A549 treated with Hydrocortisone at 1 μM for 4 hours (cell line): ENCODE results near the gene DDX28. TPM values are rescaled to one million over a fixed set of nuclear protein-coding genes. Genes with fewer than 3 reads are reported as not detected.

Source experiments
- total RNA-seq: library from RNA; stranded (reverse); fragments of 200-300 nt; extraction: Qiagen RNA extraction; gene quantifications from 5 replicates; pipeline ENCODE4 v1.2.3, GENCODE V29; 2022

The DDX28 gene
- total RNA-seq = 18.4 to 21.0 TPM (median 20.7 TPM) in 5 replicates

GRCh38 chr16:68022728-68023537, at the start of gene DDX28, which contains the start of gene DUS2:
DDX28 (minus strand) TSS chr16:68023232; CDS start chr16:68023202, 30 bp downstream.
DUS2 (plus strand) TSS chr16:68023284; CDS start chr16:68038024, 14,740 bp downstream.

GRCh38 chr16:68015681-68016080, 7.4 kb downstream of the DDX28 start, which contains the start of gene DPEP2NB:
DPEP2NB (minus strand) TSS chr16:68015911; CDS start chr16:68015770, 141 bp downstream.

DNA sequence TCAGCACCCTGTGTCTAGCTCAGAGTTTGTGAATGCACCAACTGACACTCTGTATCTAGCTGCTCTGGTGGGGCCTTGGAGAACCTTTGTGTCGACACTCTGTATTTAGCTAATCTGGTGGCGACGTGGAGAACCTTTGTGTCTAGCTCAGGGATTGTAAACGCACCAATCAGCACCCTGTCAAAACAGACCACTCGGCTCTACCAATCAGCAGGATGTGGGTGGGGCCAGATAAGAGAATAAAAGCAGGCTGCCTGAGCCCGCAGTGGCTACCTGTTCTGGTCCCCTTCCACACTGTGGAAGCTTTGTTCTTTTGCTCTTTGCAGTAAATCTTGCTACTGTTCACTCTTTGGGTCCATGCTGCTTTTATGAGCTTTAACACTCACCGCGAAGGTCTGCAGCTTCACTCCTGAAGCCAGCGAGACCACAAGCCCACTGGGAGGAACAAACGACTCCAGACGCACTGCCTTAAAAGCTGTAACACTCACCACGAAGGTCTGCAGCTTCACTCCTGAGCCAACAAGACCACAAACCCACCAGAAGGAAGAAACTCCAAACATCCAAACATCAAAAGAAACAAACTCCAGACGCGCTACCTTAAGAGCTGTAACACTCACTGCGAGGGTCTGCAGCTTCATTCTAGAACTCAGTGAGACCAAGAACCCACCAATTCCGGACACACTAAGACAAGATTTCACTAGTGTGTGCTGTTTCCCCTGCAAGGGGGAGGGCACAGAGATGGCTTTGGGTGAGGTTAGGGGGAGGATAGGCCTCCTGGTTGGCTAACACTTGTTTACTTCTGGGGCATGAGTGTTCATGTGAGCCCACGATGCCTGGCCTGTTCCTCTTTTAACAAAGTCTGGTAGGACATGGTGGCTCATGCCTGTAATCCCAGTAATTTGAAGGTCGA, 24.0 kb downstream of the DDX28 start, which contains the start of gene DPEP2:
Gene DPEP2, minus strand, starts transcription at position 706 of the 910 bp plus-strand sequence. CDS start 6,272 bp downstream, outside the sequence.

DNA sequence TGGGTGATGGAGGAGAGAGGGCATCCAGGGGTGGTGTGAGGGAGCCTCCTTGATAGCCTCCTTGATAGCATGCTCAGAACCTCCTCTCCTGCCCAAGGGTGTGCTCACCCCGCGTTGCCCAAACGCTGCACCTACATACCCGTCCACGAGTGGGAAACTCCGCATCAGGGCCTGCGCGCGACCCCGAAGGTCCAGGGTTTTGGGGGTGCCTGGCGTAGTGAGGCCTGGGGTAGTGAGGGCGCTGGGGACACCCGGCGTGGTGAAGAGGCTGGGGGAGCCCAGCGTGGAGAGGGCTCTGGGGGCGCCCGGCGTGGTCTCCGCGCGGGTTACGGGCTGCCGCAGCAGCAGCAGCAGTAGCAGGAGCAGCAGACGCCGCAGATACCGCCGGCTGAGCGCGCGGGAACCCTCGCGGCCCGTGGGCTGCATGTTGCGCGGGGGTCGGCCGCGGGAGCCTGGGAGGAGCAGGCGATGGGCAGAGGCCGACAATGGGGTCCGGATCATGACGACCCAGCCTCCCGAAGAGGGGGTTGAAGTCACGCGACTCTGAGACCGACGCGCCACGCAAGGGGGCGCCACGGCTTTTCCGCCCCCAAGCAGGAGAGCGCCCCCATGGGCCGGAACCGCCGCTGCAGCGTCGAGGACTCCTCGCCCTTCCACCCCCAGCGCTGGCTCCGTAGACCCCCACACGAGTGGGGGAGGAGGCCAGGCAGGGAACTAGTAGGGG, 42.9 kb downstream of the DDX28 start, which contains the start of gene DPEP3:
Gene DPEP3, minus strand, starts transcription at position 545 of the 724 bp plus-strand sequence. Its CDS starts 119 bp downstream, at position 426.

Other genes starting within 250 kb of the DDX28 start
- gene RANBP10, start 216.7 kb downstream of the DDX28 start, total RNA-seq = 8.2 to 9.6 TPM (median 8.8 TPM) in 5 replicates
- 0.31 to 0.78 TPM (median 0.48 TPM) in 5 replicates for gene TSNAXIP1, start 216.3 kb downstream of the DDX28 start, total RNA-seq
- gene THAP11, start 180.9 kb downstream of the DDX28 start, total RNA-seq = 30.7 to 42.9 TPM (median 39.1 TPM) in 5 replicates
- gene NUTF2, start 176.3 kb downstream of the DDX28 start, total RNA-seq = 230 to 249 TPM (median 238 TPM) in 5 replicates
- 24.3 to 27.5 TPM (median 26.6 TPM) in 5 replicates for gene CENPT, start 175.5 kb downstream of the DDX28 start, total RNA-seq
- gene EDC4, start 150.2 kb downstream of the DDX28 start, total RNA-seq = 55.4 to 57.6 TPM (median 56.0 TPM) in 5 replicates
- gene NRN1L, start 138.3 kb downstream of the DDX28 start, total RNA-seq = 0.17 to 0.32 TPM (median 0.23 TPM) in 3 of 5 replicates, not detected in the others
- gene PSKH1, start 130.0 kb downstream of the DDX28 start, total RNA-seq = 13.2 to 16.0 TPM (median 14.7 TPM) in 5 replicates
- 1.1 to 2.0 TPM (median 1.5 TPM) in 5 replicates for gene CTRL, start 91.4 kb downstream of the DDX28 start, total RNA-seq
- gene PSMB10, start 86.4 kb downstream of the DDX28 start, total RNA-seq = 35.7 to 57.9 TPM (median 49.6 TPM) in 5 replicates
- 8.2 to 13.3 TPM (median 11.3 TPM) in 5 replicates for gene LCAT, start 79.1 kb downstream of the DDX28 start, total RNA-seq
- gene SLC12A4, start 54.6 kb downstream of the DDX28 start, total RNA-seq = 26.4 to 33.2 TPM (median 30.0 TPM) in 5 replicates
- gene DPEP3, start 42.7 kb downstream of the DDX28 start, total RNA-seq = not detected in 5 replicates
- gene DPEP2, start 23.7 kb downstream of the DDX28 start, total RNA-seq = not detected in 5 replicates
- gene DPEP2NB, start 7.3 kb downstream of the DDX28 start, total RNA-seq = not detected in 5 replicates
- 16.6 to 18.5 TPM (median 17.3 TPM) in 5 replicates for gene DUS2, start 52 bp upstream of the DDX28 start, total RNA-seq
- gene NFATC3, start 62.1 kb upstream of the DDX28 start, total RNA-seq = 12.8 to 16.1 TPM (median 14.0 TPM) in 5 replicates
- 0.08 to 0.22 TPM (median 0.09 TPM) in 5 replicates for gene ESRP2, start 212.9 kb upstream of the DDX28 start, total RNA-seq
- gene PLA2G15, start 222.1 kb upstream of the DDX28 start, total RNA-seq = 13.3 to 17.0 TPM (median 16.0 TPM) in 5 replicates
- 30.2 to 39.3 TPM (median 32.9 TPM) in 5 replicates for gene SLC7A6, start 241.3 kb upstream of the DDX28 start, total RNA-seq